Hepatocyte (in vitro differentiated cells): ENCODE results near the gene SYTL5. TPM values are rescaled to one million over a fixed set of nuclear protein-coding genes. Genes with fewer than 3 reads are reported as not detected.

Experiments
- DNase-seq: peaks from one replicate; pipeline ENCODE4 v3.0.0-alpha.2; 2016; ENCODE audit warnings: low spot score
- H2AFZ ChIP-seq: fragments of 200-600 bp; sonication (generic); 2 replicates; pipeline ENCODE4 v1.6.0; 2016; ENCODE audit warnings: antibody characterized with exemption, mild to moderate bottlenecking
- H3K27ac ChIP-seq: fragments of 200-600 bp; sonication (generic); 2 replicates; pipeline ENCODE4 v1.5.1; 2016; ENCODE audit warnings: mild to moderate bottlenecking
- H3K27me3 ChIP-seq: fragments of 200-600 bp; sonication (generic); 2 replicates; pipeline ENCODE4 v1.6.1; 2016
- H3K36me3 ChIP-seq: fragments of 200-600 bp; sonication (generic); replicated peaks from 2 replicates; pipeline ENCODE4 v1.5.1; 2016; ENCODE audit warnings: low read depth; ENCODE audit not compliant: insufficient read depth
- H3K4me1 ChIP-seq: fragments of 200-600 bp; sonication (generic); 2 replicates; pipeline ENCODE4 v1.5.1; 2016; ENCODE audit warnings: mild to moderate bottlenecking, moderate library complexity; ENCODE audit not compliant: insufficient read depth
- H3K4me2 ChIP-seq: fragments of 200-600 bp; sonication (generic); 2 replicates; pipeline ENCODE4 v1.6.0; 2016
- H3K4me3 ChIP-seq: fragments of 200-600 bp; sonication (generic); 2 replicates; pipeline ENCODE4 v1.5.1; 2016; ENCODE audit warnings: mild to moderate bottlenecking
- H3K79me2 ChIP-seq: fragments of 200-600 bp; sonication (generic); 2 replicates; pipeline ENCODE4 v1.6.0; 2017; ENCODE audit warnings: mild to moderate bottlenecking
- H3K9me2 ChIP-seq: fragments of 200-600 bp; sonication (generic); replicated peaks from 2 replicates; pipeline ENCODE4 v1.6.0; 2017; ENCODE audit warnings: mild to moderate bottlenecking; ENCODE audit not compliant: insufficient read depth
- H3K9me3 ChIP-seq: fragments of 200-600 bp; sonication (generic); 2 replicates; pipeline ENCODE4 v1.5.1; 2016; ENCODE audit warnings: low read depth, mild to moderate bottlenecking
- H4K20me1 ChIP-seq: fragments of 200-600 bp; sonication (generic); 2 replicates; pipeline ENCODE4 v1.6.0; 2016; ENCODE audit warnings: mild to moderate bottlenecking; ENCODE audit not compliant: insufficient read depth, poor library complexity, severe bottlenecking
- CTCF ChIP-seq: fragments of 200-600 bp; sonication (generic); IDR thresholded peaks from 2 replicates; pipeline ENCODE4 v1.5.1; 2016; ENCODE audit warnings: antibody characterized with exemption, mild to moderate bottlenecking; ENCODE audit not compliant: poor library complexity
- EZH2 ChIP-seq: fragments of 200-600 bp; sonication (generic); IDR thresholded peaks from 2 replicates; pipeline ENCODE4 v1.6.1; 2016; ENCODE audit warnings: antibody characterized with exemption, mild to moderate bottlenecking, borderline replicate concordance
- EZH2phosphoT487 ChIP-seq: fragments of 200-600 bp; sonication (generic); IDR thresholded peaks from one replicate; pipeline ENCODE4 v1.6.1; 2018; ENCODE audit warnings: antibody characterized with exemption, mild to moderate bottlenecking, low read depth, moderate library complexity; ENCODE audit not compliant: unreplicated experiment, severe bottlenecking
- WGBS: methylation state at CpG from one replicate; pipeline ENCODE4 v1.1.6; 2016; ENCODE audit warnings: low lambda C conversion rate; ENCODE audit errors: missing lambda C conversion rate; 5-methylcytosine and 5-hydroxymethylcytosine counted together
- polyA plus RNA-seq: library from polyadenylated mRNA; unstranded; fragments of >200 nt; fragmentation: Nextera tagmentation; extraction: Ambion mirVana; gene quantifications from 2 replicates; pipeline ENCODE4 v1.2.1, GENCODE V29; 2016
- total RNA-seq: library from RNA; depleted of rRNA; stranded (reverse); fragments of >200 nt; gene quantifications from 2 replicates; pipeline ENCODE4 v1.2.3, GENCODE V29; 2014

SYTL5 gene
- total and polyA plus RNA-seq, 2 experiments from 2014 or later, result 1.2 to 8.0 TPM

- no peaks in the 10 kb centered on the region for H3K4me1 ChIP-seq
- H3K9me3 ChIP-seq, result no peaks in the 10 kb centered on the region
- H3K79me2 ChIP-seq, result no peaks in the 10 kb centered on the region
- H3K36me3 ChIP-seq, result no peaks in the 10 kb centered on the region
- no peaks in the 10 kb centered on the region for H3K9me2 ChIP-seq
- H3K27me3 ChIP-seq, result no peaks in the 10 kb centered on the region
- H3K27ac ChIP-seq, result no peak overlapping the region
- H2AFZ ChIP-seq, result no peak overlapping the region
- 58% methylated on average over 1 of the region's 1 CpG for WGBS
- H3K4me3 ChIP-seq, result no peak overlapping the region
- no peak overlapping the region for H3K4me2 ChIP-seq
- no peaks in the 10 kb centered on the region for H4K20me1 ChIP-seq
- no peak for DNase-seq
- TF ChIP-seq EZH2, result no peak
- no peak for TF ChIP-seq EZH2phosphoT487
- TF ChIP-seq CTCF, result no peak
Observed at GRCh38 chrX:38124000-38124399, 117.6 kb downstream of the SYTL5 start.

DNA sequence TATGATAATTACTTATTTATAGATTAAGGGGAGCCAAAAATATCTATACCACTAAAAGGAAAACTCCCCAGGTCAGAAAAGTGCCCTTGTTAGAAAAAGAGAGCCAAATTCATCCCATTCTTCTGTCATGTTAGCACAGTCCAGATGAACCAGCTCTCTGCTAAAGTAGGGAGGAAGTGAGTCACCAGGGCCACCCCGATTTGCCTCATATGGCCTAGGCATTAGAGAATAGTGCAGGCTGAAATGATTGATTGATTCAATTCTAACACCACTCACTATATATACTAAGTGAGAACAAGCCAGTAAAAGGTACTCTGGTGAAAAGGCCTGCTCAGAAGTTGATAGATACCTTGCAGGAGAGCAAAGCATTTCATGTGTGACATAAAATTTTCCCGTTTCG is 119.8 kb downstream of the SYTL5 start:
- 76% methylated on average over 3 of the region's 3 CpGs for WGBS
- Histone ChIP-seq H4K20me1 (no peaks in the 10 kb centered on the region), H3K4me2 (no peak overlapping the region), H3K27me3 (no peaks in the 10 kb centered on the region), H2AFZ (no peak overlapping the region), H3K27ac (no peak overlapping the region), H3K9me2 (no peaks in the 10 kb centered on the region), H3K36me3 (no peaks in the 10 kb centered on the region), H3K9me3 (no peaks in the 10 kb centered on the region), H3K4me3 (no peak overlapping the region), H3K4me1 (no peaks in the 10 kb centered on the region), H3K79me2 (no peaks in the 10 kb centered on the region)
- DNase-seq, result no peak
- TF ChIP-seq EZH2phosphoT487 (no peak), EZH2 (no peak), CTCF (no peak)

GRCh38 chrX:38127961-38128360 is 121.6 kb downstream of the SYTL5 start:
- H3K4me1 ChIP-seq, result no peaks in the 10 kb centered on the region
- no peak overlapping the region for H3K4me3 ChIP-seq
- DNase-seq, result no peak
- no peak overlapping the region for H3K27ac ChIP-seq
- no peaks in the 10 kb centered on the region for H3K9me2 ChIP-seq
- H3K27me3 ChIP-seq, result no peaks in the 10 kb centered on the region
- H2AFZ ChIP-seq, result no peak overlapping the region
- no peaks in the 10 kb centered on the region for H3K36me3 ChIP-seq
- no peaks in the 10 kb centered on the region for H3K79me2 ChIP-seq
- WGBS, result 85% methylated on average over 1 of the region's 1 CpG
- no peaks in the 10 kb centered on the region for H3K9me3 ChIP-seq
- no peaks in the 10 kb centered on the region for H4K20me1 ChIP-seq
- no peak overlapping the region for H3K4me2 ChIP-seq
- TF ChIP-seq EZH2phosphoT487 (no peak), EZH2 (no peak), CTCF (no peak)

- Histone ChIP-seq H3K4me3 (no peak overlapping the region), H3K4me2 (no peak overlapping the region), H2AFZ (no peak overlapping the region), H3K36me3 (no peaks in the 10 kb centered on the region), H3K9me2 (no peaks in the 10 kb centered on the region), H3K4me1 (no peaks in the 10 kb centered on the region), H3K27me3 (no peaks in the 10 kb centered on the region), H3K9me3 (no peaks in the 10 kb centered on the region), H3K79me2 (no peaks in the 10 kb centered on the region), H3K27ac (no peak overlapping the region), H4K20me1 (no peaks in the 10 kb centered on the region)
- TF ChIP-seq CTCF (no peak), EZH2 (no peak), EZH2phosphoT487 (no peak)
- DNase-seq, result no peak
Observed at GRCh38 chrX:38129366-38129765, 123.0 kb downstream of the SYTL5 start.
